HG02588 (cell line): ENCODE results near the gene MOGAT2.
"Not testable (repeated sequence)": the region's sequence is repeated elsewhere in the genome, so short reads cannot be mapped to it uniquely, and the experiment has no call there.

ENCODE experiments used
- ATAC-seq: cut with Tn5 transposase; IDR thresholded peaks from one replicate; pipeline ENCODE4 v1.9.1; 2021; ENCODE audit warnings: mild to moderate bottlenecking, moderate library complexity; ENCODE audit not compliant: unreplicated experiment

Gene MOGAT2

DNA sequence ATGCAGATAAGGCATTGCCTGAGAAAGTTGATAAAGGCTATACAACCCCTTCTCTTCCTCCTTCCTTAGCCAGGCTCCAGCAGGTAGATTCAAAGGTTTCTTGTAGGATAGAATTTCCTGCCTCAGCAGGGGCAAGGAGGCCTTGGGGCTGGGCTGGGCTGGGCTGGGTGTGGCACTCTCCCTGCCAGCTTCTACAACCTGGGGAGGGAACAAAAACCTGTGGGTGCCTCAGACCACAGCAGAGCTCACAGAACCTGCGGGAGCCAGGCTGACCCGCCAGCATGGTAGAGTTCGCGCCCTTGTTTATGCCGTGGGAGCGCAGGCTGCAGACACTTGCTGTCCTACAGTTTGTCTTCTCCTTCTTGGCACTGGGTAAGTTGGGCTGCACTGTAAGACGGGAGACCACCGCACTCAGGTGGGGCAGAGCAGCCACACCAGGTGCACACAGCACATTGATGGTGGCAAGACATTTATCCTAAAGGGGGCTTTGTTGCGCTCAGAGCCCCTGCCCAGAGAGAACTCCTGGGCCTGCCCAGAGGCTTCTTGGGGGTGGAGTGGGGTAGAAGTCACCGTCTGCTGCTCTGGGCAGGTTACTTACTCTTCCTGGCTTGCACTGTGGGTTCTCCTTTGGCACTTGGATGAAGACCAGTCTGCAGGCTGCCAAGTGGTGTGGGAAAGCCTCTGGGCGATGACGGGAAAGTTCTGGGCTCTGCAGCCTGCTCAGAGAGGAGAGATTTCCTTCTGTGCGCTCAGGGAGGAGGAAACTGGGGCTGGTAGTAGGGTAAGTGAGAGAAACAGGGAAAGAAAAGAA, at the start of gene MOGAT2:
Gene MOGAT2, plus strand, starts transcription at position 231 of the 811 bp plus-strand sequence. Its CDS starts 51 bp downstream, at position 282.
- ATAC-seq: no peak

DNA sequence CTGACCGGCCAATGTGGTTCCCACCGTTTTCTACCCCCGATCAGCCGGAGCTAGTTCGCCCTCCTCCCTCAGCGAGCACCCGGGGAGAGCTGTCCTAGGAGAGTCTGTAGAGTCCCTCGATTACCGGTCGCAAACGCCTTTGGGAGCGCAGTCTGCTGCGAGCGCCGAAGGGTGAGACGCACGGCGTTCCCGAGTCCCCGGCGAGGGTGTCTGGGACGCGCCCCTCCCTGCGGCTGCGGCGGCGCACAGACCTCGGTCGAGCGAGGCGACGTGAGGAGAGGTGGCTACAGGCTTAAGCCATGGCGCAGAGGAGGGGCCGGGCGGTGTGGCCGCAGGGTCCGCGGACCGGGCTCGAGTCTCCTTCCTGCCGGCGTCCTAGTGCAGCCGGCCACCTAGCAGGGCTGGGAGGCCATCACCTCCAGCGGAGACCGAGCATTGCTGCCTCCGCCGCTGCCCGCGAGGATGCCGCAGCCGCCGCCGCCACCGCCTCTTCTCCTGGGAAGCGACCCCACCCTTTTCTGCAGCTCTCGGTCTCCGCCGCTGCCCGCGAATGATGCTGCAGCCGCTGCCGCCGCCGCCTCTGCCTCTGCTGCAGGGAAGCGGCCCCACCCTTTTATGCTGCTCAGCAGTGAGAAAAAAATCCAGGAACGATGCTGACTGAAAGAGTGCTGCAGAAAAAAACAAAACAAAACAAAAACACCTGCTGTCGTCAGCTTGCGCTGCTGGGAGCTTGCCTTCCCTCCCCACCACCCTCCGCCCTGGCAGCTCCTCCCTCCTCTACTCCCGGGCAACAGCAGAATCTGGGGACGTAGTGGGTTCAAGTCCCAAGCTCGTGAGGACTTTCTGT, 49.0 kb upstream of the MOGAT2 start, which contains the start of gene MAP6:
Gene MAP6, minus strand, starts transcription at position 588 of the 847 bp plus-strand sequence. CDS start 669 bp downstream, outside the sequence.
- ATAC-seq: no peak

GRCh38 chr11:75673977-75674582, 43.6 kb upstream of the MOGAT2 start:
- no peak for ATAC-seq

- ATAC-seq: no peak
Measured at GRCh38 chr11:75677275-75677674, 40.4 kb upstream of the MOGAT2 start.

DNA sequence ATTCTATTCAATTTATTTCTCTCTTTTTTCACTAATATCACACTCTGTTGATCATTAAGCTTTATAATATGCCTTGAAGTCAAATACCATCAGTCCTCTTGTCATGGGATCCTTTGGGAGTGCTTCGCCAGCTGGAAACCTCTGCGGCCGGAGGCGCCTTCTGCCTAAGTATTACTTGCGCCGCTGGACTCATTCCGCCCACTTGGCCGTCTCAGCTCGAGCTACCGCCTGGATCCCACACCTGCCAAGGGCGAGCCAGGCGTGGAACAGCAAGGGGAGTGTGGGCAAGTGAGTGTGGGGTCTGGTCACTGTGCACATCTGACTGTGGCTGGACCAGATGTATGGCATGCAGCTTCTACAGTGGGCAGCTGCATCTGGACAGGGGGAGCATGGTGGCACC, 39.7 kb upstream of the MOGAT2 start:
- ATAC-seq: no peak

- no peak for ATAC-seq
Measured at GRCh38 chr11:75678620-75679259, 38.9 kb upstream of the MOGAT2 start.

GRCh38 chr11:75679566-75679965, 38.1 kb upstream of the MOGAT2 start:
- no peak for ATAC-seq

DNA sequence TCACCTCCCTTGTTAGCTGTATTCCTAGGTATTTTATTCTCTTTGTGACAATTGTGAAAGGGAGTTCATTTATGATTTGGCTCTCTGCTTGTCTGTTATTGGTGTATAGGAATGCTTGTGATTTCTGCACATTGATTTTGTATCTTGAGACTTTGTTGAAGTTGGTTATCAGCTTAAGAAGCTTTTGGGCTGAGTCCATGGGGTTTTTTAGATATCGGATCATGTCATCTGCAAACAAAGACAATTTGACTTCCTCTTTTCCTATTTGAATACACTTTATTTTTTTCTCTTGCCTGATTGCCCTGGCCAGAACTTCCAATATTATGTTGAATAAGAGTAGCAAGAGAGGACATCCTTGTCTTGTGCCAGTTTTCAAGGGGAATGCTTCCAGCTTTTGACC, 33.8 kb upstream of the MOGAT2 start:
- not testable (repeated sequence) for ATAC-seq

DNA sequence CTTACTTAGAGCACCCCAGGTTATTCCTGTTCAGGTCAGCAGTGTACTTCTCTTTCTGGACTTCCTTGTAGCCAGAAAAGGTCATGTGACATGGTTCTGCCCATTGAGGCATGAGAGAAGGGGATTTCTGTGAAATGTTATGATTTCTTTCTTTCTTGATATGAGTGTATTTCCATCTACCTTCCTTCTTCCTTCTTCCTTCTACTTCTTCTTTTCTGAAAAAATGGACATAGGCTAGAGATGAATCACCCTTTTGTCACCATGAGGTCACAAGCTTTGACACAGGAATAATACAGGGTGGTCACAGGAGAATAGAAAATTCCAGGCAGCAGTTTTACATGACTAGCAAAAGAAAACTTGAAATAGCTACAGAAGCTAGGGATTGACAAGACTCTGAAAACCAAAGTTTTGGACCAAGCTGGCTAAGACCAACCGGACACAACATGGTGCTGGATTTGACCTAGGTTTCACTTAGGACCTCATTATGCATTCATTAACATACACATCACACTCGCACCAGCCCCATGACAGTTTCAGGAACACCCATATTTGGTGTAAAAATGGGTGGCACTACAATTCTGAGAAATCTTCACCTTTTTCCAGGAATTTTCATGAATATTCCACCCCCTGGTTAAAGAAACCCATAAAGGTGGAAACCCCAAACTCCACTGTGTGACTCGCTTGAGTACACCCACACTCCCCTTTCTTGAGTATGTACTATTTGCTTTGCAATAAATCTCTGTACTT, 27.6 kb upstream of the MOGAT2 start:
- ATAC-seq: peak; percentile 64

- ATAC-seq: no peak
Measured at GRCh38 chr11:75691804-75692203, 25.8 kb upstream of the MOGAT2 start.

DNA sequence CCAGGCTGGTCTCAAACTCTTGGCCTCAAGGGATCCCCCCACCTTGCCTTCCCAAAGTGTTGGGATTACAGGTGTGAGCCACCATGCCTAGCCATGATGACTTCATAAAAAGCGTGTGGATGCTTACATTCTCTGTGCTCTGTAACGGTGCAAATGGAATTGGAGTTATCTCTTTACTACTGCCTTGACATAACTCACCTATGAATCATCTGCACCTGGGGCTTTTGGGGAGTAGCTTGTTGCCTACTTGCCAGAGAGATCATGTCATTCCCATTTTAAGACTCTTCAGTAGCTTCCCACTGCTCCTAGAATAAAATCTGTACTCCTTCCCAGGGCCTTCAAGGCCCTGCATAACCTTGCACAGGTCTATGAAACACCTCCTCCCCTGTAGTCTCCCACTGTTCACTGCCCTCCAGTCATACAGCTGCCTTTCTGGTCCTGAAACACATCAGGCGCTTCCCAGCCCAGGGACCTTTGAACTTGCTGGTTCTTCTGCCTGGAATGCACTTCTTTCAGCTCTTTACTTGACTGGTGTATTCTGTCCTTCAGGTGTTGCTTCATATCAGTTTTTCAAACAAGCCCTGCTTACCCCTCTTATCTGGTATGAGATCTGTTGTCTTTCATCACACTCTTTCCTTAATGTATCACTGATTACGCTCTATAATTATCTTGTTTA, 19.6 kb upstream of the MOGAT2 start:
- no peak for ATAC-seq

- no peak for ATAC-seq
Measured at GRCh38 chr11:75700940-75701339, 16.7 kb upstream of the MOGAT2 start.

GRCh38 chr11:75703695-75704237, 13.9 kb upstream of the MOGAT2 start:
- ATAC-seq: no peak

GRCh38 chr11:75705541-75705940, 12.1 kb upstream of the MOGAT2 start:
- no peak for ATAC-seq

- peak; percentile 54 for ATAC-seq
Measured at GRCh38 chr11:75706260-75706729, 11.3 kb upstream of the MOGAT2 start.

DNA sequence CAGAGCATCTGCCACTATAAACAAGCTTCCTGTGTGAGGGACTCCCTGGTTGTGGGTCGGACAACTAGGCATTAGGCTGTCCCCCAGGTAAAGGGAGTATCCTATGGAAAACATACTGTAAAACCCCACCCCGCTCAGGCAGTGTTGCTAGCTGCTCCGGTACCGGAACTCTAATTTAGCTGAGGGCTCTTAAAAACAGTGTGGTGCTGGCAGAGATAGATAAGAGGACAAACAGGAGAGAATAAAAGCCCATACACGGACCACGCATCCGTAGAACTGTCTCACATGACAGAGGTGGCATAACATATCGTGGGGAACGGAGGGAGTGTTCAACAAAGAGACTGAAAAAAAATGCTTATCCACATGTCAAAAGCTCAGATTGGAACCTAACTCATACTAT, 3.4 kb upstream of the MOGAT2 start:
- no peak for ATAC-seq

GRCh38 chr11:75715688-75716087, 1.9 kb upstream of the MOGAT2 start:
- ATAC-seq: no peak

DNA sequence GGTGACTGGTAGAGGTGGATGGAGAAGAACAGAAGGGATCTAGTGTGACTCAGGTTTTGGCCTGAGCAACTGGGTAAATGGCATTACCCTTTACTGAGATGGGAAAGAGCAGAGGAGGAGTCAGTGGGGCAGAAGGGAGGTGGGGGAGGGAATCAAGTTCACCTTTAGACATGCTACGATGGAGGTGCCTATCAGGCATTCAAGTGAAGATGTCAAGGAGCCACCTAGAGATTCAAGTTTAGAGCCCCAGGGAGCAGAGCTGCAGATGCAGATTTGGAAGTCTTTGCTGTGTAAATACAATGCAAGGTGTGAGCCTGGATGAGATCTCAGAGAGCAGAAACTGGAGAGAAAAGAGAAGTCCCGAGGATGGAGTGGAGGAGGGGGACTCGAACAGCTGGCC, 979 bp upstream of the MOGAT2 start:
- ATAC-seq: no peak
